GM10266 (cell line): ENCODE data around the gene POU2AF3.

ENCODE experiments used
- DNase-seq: peaks from one replicate; pipeline ENCODE4 v3.0.0; 2012; ENCODE audit errors: extremely low spot score
- CTCF ChIP-seq: IDR thresholded peaks from 2 replicates; pipeline ENCODE4 v1.5.1; 2012; ENCODE audit warnings: mild to moderate bottlenecking, low read depth; ENCODE audit not compliant: control insufficient read depth, insufficient read depth; ENCODE audit errors: missing control alignments

Gene POU2AF3

GRCh38 chr11:111349191-111349695 is 50.9 kb downstream of the POU2AF3 start:
- TF ChIP-seq CTCF: no peak
- no peak for DNase-seq

GRCh38 chr11:111350811-111351210 is 52.5 kb downstream of the POU2AF3 start:
- DNase-seq: no peak
- TF ChIP-seq CTCF: no peak

GRCh38 chr11:111351374-111352055 is 53.2 kb downstream of the POU2AF3 start:
- TF ChIP-seq CTCF: no peak
- DNase-seq: no peak

GRCh38 chr11:111352231-111352746 is 53.9 kb downstream of the POU2AF3 start:
- no peak for DNase-seq
- no peak for TF ChIP-seq CTCF

- DNase-seq: no peak
- TF ChIP-seq CTCF: no peak
These were observed 54.8 kb downstream of the POU2AF3 start for GRCh38 chr11:111352935-111353710.

GRCh38 chr11:111353776-111354600 is 55.6 kb downstream of the POU2AF3 start:
- no peak for TF ChIP-seq CTCF
- no peak for DNase-seq
